ENCODE measurements around the gene PRR23A. TPM values are rescaled to one million over a fixed set of nuclear protein-coding genes. Genes with fewer than 3 reads are reported as not detected.

Gene PRR23A
- total and polyA plus RNA-seq, 8 donors: not detected

GRCh38 chr3:138972941-138973340 lies 33.1 kb downstream of the PRR23A start:
- Histone ChIP-seq H3K9me3 (no peaks in the 10 kb centered on the region), H3K27ac (no peak overlapping the region), H3K27me3 (peaks cover 0 to 25% of the 10 kb centered on the region in 2 donors), H3K36me3 (no peaks in the 10 kb centered on the region), H3K4me3 (no peak overlapping the region), H3K4me1 (no peaks in the 10 kb centered on the region)
- no peak for DNase-seq
- intact Hi-C loops (cut with DNase I): no loop called here
- TF ChIP-seq CTCF (IDR thresholded peaks at IDR 0.05): no peak
- no peak for ATAC-seq

GRCh38 chr3:138971766-138972320 lies 34.2 kb downstream of the PRR23A start:
- no peak for DNase-seq
- no peak for TF ChIP-seq CTCF (IDR thresholded peaks at IDR 0.05)
- no peak for ATAC-seq

GRCh38 chr3:138964923-138965322 lies 41.1 kb downstream of the PRR23A start:
- H3K4me1 ChIP-seq: no peaks in the 10 kb centered on the region
- H3K9me3 ChIP-seq: peaks cover 0 to 15% of the 10 kb centered on the region in 2 donors
- TF ChIP-seq CTCF (IDR thresholded peaks at IDR 0.05): no peak
- no peak overlapping the region for H3K27ac ChIP-seq
- H3K4me3 ChIP-seq: no peak overlapping the region
- ATAC-seq (no peak), DNase-seq (no peak)
- H3K36me3 ChIP-seq: no peaks in the 10 kb centered on the region
- H3K27me3 ChIP-seq: peaks cover 12 to 51% of the 10 kb centered on the region in 2 donors
- intact Hi-C loops (cut with DNase I): no loop called here

More at GRCh38 chr3:138971766-138972320, 34.2 kb downstream of the PRR23A start:
- intact Hi-C loops (cut with DNase I): no loop called here
- H3K4me1 ChIP-seq: no peaks in the 10 kb centered on the region
- peaks cover 0 to 25% of the 10 kb centered on the region in 2 donors for H3K27me3 ChIP-seq
- H3K36me3 ChIP-seq: no peaks in the 10 kb centered on the region
- no peaks in the 10 kb centered on the region for H3K9me3 ChIP-seq
- no peak overlapping the region for H3K27ac ChIP-seq
- H3K4me3 ChIP-seq: no peak overlapping the region

- TF ChIP-seq CTCF (IDR thresholded peaks at IDR 0.05): no peak
- no peak overlapping the region for H3K4me3 ChIP-seq
- H3K9me3 ChIP-seq: peaks cover 0 to 15% of the 10 kb centered on the region in 2 donors
- DNase-seq: no peak
- H3K27me3 ChIP-seq: peaks cover 14 to 52% of the 10 kb centered on the region in 2 donors
- H3K4me1 ChIP-seq: no peaks in the 10 kb centered on the region
- no peak overlapping the region for H3K27ac ChIP-seq
- H3K36me3 ChIP-seq: no peaks in the 10 kb centered on the region
- ATAC-seq: no peak
- intact Hi-C loops (cut with DNase I): no loop called here
Measured at GRCh38 chr3:138964264-138964663, 41.8 kb downstream of the PRR23A start.

- Histone ChIP-seq H3K27me3 (peaks cover 23 to 64% of the 10 kb centered on the region in 2 donors), H3K36me3 (no peaks in the 10 kb centered on the region), H3K9me3 (peaks cover 0 to 15% of the 10 kb centered on the region in 2 donors), H3K27ac (no peak overlapping the region), H3K4me1 (no peaks in the 10 kb centered on the region), H3K4me3 (no peak overlapping the region)
- DNase-seq: no peak
- intact Hi-C loops (cut with DNase I): no loop called here
- no peak for ATAC-seq
- TF ChIP-seq CTCF (IDR thresholded peaks at IDR 0.05): no peak
Measured at GRCh38 chr3:138962854-138963560, 43.1 kb downstream of the PRR23A start.
